Esophagus muscularis mucosa (tissue), 4 donors: ENCODE data around the gene CCR3. TPM values are rescaled to one million over a fixed set of nuclear protein-coding genes. Genes with fewer than 3 reads are reported as not detected.

ENCODE experiments used
- DNase-seq: peaks from one replicate; pipeline ENCODE4 v3.0.0-alpha.2; 2017; ENCODE audit errors: extremely low spot score
- H3K27ac ChIP-seq, 4 donors: fragments of 200-600 bp; sonication (generic); replicated peaks in 1 of 4; 1 replicate in 3 of 4; 2 replicates in 1 of 4; pipeline ENCODE4 v1.5.1; 2016 to 2019; ENCODE audit warnings: mild to moderate bottlenecking in 1 of 4
- H3K27me3 ChIP-seq, 4 donors: fragments of 200-600 bp; sonication (generic); one replicate each; pipeline versions ENCODE4 v1.5.1 to v1.6.0; 2016 to 2019
- H3K36me3 ChIP-seq, 4 donors: fragments of 200-600 bp; sonication (generic); one replicate each; pipeline ENCODE4 v1.5.1; 2016 to 2019
- H3K4me1 ChIP-seq, 4 donors: fragments of 200-600 bp; sonication (generic); one replicate each; pipeline ENCODE4 v1.5.1; 2016 to 2019
- H3K4me3 ChIP-seq, 4 donors: fragments of 200-600 bp; sonication (generic); 1 replicate in 2 of 4; 2 replicates in 2 of 4; pipeline ENCODE4 v1.5.1; 2016 to 2019; ENCODE audit warnings: mild to moderate bottlenecking in 4 of 4, moderate library complexity in 1 of 4
- H3K9me3 ChIP-seq, 4 donors: fragments of 200-600 bp; sonication (generic); 1 replicate in 3 of 4; 2 replicates in 1 of 4; pipeline ENCODE4 v1.5.1; 2016 to 2019
- EP300 ChIP-seq: sonication (generic); formaldehyde crosslinking; IDR thresholded peaks from one replicate; pipeline ENCODE4 v1.6.1; 2017; ENCODE audit warnings: antibody characterized with exemption
- POLR2A ChIP-seq: fragments of 450-650 bp; IDR thresholded peaks from one replicate; pipeline ENCODE4 v1.6.1; 2017; ENCODE audit warnings: antibody characterized with exemption, moderate library complexity, mild to moderate bottlenecking, low read depth
- POLR2AphosphoS5 ChIP-seq, 2 donors: sonication (generic); formaldehyde crosslinking; IDR thresholded peaks; one replicate each; pipeline ENCODE4 v1.6.1; 2017; ENCODE audit warnings: antibody characterized with exemption in 2 of 2
- WGBS: methylation state at CpG from one replicate; pipeline ENCODE4 v1.1.5; 2018; 5-methylcytosine and 5-hydroxymethylcytosine counted together
- intact Hi-C: fragments of 100-400 bp; cut with DNase I; formaldehyde crosslinking; loops from one replicate; pipeline ENCODE4 v1.15.1; 2023
- total RNA-seq, 4 donors: library from RNA; depleted of rRNA; stranded (reverse); fragments of >200 nt; gene quantifications; one replicate each; pipeline versions ENCODE4 v1.1.0 to v1.2.1, GENCODE V29; 2016
- TF ChIP-seq, protein P1 (sequence below), 3 experiments: fragments of 200-600 bp in 2 of 3; fragments of 450-650 bp in 1 of 3; sonication (generic) in 2 of 3; IDR thresholded peaks; one replicate each; pipeline ENCODE4 v1.5.1; 2017 to 2019; ENCODE audit warnings: antibody characterized with exemption in 3 of 3, mild to moderate bottlenecking in 2 of 3, moderate library complexity in 1 of 3

Gene CCR3
- total RNA-seq, 4 donors from 2014 or later, result not detected

DNA sequence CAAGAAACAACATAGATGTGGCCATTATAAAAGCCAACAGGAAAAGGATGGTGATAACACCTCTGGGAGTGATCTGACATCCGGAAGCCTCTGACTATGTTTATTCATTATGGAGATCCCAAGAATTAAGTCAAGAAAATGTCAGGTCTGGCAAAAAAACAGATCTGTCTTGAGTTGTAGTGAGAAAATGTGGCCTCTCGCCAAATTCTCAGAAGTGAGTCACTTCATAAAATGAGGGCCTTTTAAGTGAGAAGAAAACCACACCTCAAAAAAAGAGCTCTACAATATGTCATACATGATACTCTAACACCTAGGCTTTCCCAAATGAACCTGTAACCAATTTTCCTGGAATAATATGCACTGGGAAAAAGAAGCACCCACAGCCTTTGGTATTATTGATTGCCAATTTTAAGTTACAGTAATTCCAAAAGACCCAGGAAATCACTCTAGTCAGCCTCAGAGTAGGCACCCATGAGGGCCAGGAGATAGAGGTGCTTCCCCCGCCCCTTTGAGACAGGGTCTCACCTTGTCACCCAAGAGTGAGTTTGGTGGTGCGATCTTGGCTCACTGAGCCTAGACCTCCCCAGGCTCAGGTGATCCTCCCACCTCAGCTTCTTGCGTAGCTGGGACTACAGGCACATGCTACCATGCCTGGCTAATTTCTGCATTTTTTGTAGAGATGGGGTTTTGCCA, 38.0 kb downstream of the CCR3 start:
- Histone ChIP-seq H3K9me3 (peaks cover 0 to 12% (median 10%) of the 10 kb centered on the region in 4 donors), H3K4me1 (peaks cover 0 to 6% (median 0%) of the 10 kb centered on the region in 4 donors), H3K27me3 (no peaks in the 10 kb centered on the region), H3K4me3 (no peak overlapping the region), H3K36me3 (no peaks in the 10 kb centered on the region), H3K27ac (no peak overlapping the region)
- 88% methylated on average over 5 of the region's 5 CpGs for WGBS
- intact Hi-C loops, result no loop called here
- DNase-seq, result peak; percentile 90
- TF ChIP-seq POLR2A, result no peak
- no peak for TF ChIP-seq EP300
- TF ChIP-seq, protein P1, sequence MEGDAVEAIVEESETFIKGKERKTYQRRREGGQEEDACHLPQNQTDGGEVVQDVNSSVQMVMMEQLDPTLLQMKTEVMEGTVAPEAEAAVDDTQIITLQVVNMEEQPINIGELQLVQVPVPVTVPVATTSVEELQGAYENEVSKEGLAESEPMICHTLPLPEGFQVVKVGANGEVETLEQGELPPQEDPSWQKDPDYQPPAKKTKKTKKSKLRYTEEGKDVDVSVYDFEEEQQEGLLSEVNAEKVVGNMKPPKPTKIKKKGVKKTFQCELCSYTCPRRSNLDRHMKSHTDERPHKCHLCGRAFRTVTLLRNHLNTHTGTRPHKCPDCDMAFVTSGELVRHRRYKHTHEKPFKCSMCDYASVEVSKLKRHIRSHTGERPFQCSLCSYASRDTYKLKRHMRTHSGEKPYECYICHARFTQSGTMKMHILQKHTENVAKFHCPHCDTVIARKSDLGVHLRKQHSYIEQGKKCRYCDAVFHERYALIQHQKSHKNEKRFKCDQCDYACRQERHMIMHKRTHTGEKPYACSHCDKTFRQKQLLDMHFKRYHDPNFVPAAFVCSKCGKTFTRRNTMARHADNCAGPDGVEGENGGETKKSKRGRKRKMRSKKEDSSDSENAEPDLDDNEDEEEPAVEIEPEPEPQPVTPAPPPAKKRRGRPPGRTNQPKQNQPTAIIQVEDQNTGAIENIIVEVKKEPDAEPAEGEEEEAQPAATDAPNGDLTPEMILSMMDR (IDR thresholded peaks at IDR 0.05), result no peak
- no peak for TF ChIP-seq POLR2AphosphoS5 (IDR thresholded peaks at IDR 0.05)

- no peak overlapping the region for H3K27ac ChIP-seq
- DNase-seq, result peak; percentile 29
- TF ChIP-seq, protein P1 (IDR thresholded peaks at IDR 0.05), result no peak
- TF ChIP-seq EP300 (no peak), POLR2AphosphoS5 (IDR thresholded peaks at IDR 0.05) (no peak), POLR2A (no peak)
These were observed 39.3 kb downstream of the CCR3 start for GRCh38 chr3:46281551-46281950.

DNA sequence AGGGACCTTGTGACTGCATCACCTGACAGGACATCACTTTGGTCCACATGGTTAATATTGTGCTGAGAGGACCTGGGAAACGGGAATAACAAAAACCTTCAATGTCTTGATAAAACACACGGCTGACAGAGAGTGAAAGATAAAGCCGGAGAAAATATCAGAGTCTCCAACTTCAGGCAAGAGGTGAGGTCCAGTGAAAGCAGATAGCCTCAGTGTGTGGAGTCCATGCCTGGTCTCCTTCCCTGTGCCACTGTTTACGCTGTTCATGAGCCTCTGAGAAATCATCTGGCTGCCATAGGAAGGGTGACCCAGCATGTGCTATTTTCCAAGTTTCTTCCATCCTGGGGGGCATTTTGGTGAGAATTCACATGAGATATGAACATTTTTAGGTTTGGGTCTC, 39.8 kb downstream of the CCR3 start:
- TF ChIP-seq POLR2AphosphoS5 (IDR thresholded peaks at IDR 0.05), result no peak
- no peak for TF ChIP-seq POLR2A
- no peak for TF ChIP-seq EP300
- TF ChIP-seq, protein P1 (IDR thresholded peaks at IDR 0.05), result no peak
- Histone ChIP-seq H3K36me3 (no peaks in the 10 kb centered on the region), H3K4me1 (peaks cover 0 to 7% (median 0%) of the 10 kb centered on the region in 4 donors), H3K9me3 (peaks cover 0 to 12% (median 10%) of the 10 kb centered on the region in 4 donors), H3K27ac (no peak overlapping the region), H3K27me3 (no peaks in the 10 kb centered on the region), H3K4me3 (no peak overlapping the region)
- intact Hi-C loops, result no loop called here
- WGBS, result 67% methylated on average over 4 of the region's 4 CpGs
- DNase-seq, result peak; percentile 60

More at GRCh38 chr3:46281551-46281950, 39.3 kb downstream of the CCR3 start:
- Histone ChIP-seq H3K9me3 (peaks cover 0 to 12% (median 10%) of the 10 kb centered on the region in 4 donors), H3K4me1 (peaks cover 0 to 7% (median 0%) of the 10 kb centered on the region in 4 donors), H3K27me3 (no peaks in the 10 kb centered on the region), H3K4me3 (no peak overlapping the region), H3K36me3 (no peaks in the 10 kb centered on the region)
- intact Hi-C loops, result no loop called here
- 86% methylated on average over 1 of the region's 1 CpG for WGBS

- TF ChIP-seq POLR2AphosphoS5 (IDR thresholded peaks at IDR 0.05), result no peak
- TF ChIP-seq, protein P1 (IDR thresholded peaks at IDR 0.05), result no peak
- no peaks in the 10 kb centered on the region for H3K27me3 ChIP-seq
- intact Hi-C loops, result no loop called here
- H3K9me3 ChIP-seq, result peaks cover 0 to 12% (median 10%) of the 10 kb centered on the region in 4 donors
- H3K36me3 ChIP-seq, result no peaks in the 10 kb centered on the region
- no peak overlapping the region for H3K4me3 ChIP-seq
- whole genome bisulfite sequencing, result 93% methylated on average over 2 of the region's 2 CpGs
- H3K4me1 ChIP-seq, result peaks cover 0 to 7% (median 0%) of the 10 kb centered on the region in 4 donors
- peak; percentile 79 for DNase-seq
- no peak overlapping the region for H3K27ac ChIP-seq
These were observed 40.4 kb downstream of the CCR3 start for GRCh38 chr3:46282696-46283095.
